ENCODE data around the gene PIM3.

- TF ChIP-seq CTCF (IDR thresholded peaks at IDR 0.05), result no peak
- no peak for TF ChIP-seq POLR2A (IDR thresholded peaks at IDR 0.05)
Observed at GRCh38 chr22:49967706-49968208, 7.2 kb downstream of the PIM3 start.

All from uterus (tissue), 2 donors.